T-helper 2 cell (primary cell): ENCODE measurements around the gene ETV6.
A peak's percentile ranks its signal among the peaks of the same experiment; 100 is the strongest.

Experiments used
- DNase-seq, 5 experiments: peaks; one replicate each; pipeline versions ENCODE4 v3.0.0 to v3.0.0-alpha.2; 2012 to 2022

Gene ETV6

GRCh38 chr12:11696084-11696483 lies 46.6 kb downstream of the ETV6 start:
- no peak for DNase-seq

- no peak for DNase-seq
Measured at GRCh38 chr12:11697131-11697530, 47.7 kb downstream of the ETV6 start.

- no peak for DNase-seq
Measured at GRCh38 chr12:11697670-11698387, 48.4 kb downstream of the ETV6 start.

- no peak for DNase-seq
Measured at GRCh38 chr12:11698729-11699128, 49.3 kb downstream of the ETV6 start.

- DNase-seq: no peak
Measured at GRCh38 chr12:11701433-11701832, 52.0 kb downstream of the ETV6 start.

- no peak for DNase-seq
Measured at GRCh38 chr12:11702959-11703358, 53.5 kb downstream of the ETV6 start.

GRCh38 chr12:11703378-11703777 lies 53.9 kb downstream of the ETV6 start:
- DNase-seq: no peak

GRCh38 chr12:11704089-11704488 lies 54.6 kb downstream of the ETV6 start:
- DNase-seq: no peak

- DNase-seq: no peak
Measured at GRCh38 chr12:11705010-11705409, 55.5 kb downstream of the ETV6 start.

- DNase-seq: no peak
Measured at GRCh38 chr12:11706509-11707379, 57.3 kb downstream of the ETV6 start.

- DNase-seq: no peak
Measured at GRCh38 chr12:11707535-11707934, 58.1 kb downstream of the ETV6 start.

GRCh38 chr12:11709513-11709912 lies 60.0 kb downstream of the ETV6 start:
- no peak for DNase-seq

- DNase-seq: no peak
Measured at GRCh38 chr12:11710431-11710830, 61.0 kb downstream of the ETV6 start.

GRCh38 chr12:11710906-11711305 lies 61.4 kb downstream of the ETV6 start:
- no peak for DNase-seq

- DNase-seq: no peak
Measured at GRCh38 chr12:11711651-11712327, 62.3 kb downstream of the ETV6 start.

- DNase-seq: no peak
Measured at GRCh38 chr12:11712491-11712890, 63.0 kb downstream of the ETV6 start.

- DNase-seq: peak in 1 of 5 experiments; percentile 13
Measured at GRCh38 chr12:11713202-11713601, 63.7 kb downstream of the ETV6 start.

GRCh38 chr12:11714626-11715025 lies 65.2 kb downstream of the ETV6 start:
- no peak for DNase-seq

- DNase-seq: no peak
Measured at GRCh38 chr12:11715621-11716020, 66.1 kb downstream of the ETV6 start.

GRCh38 chr12:11716794-11717518 lies 67.5 kb downstream of the ETV6 start:
- DNase-seq: no peak

GRCh38 chr12:11717519-11717961 lies 68.1 kb downstream of the ETV6 start:
- no peak for DNase-seq

- DNase-seq: no peak
Measured at GRCh38 chr12:11718105-11718504, 68.6 kb downstream of the ETV6 start.

- no peak for DNase-seq
Measured at GRCh38 chr12:11718768-11719253, 69.3 kb downstream of the ETV6 start.
